VCaP (cell line): ENCODE results near the gene HLX.

Experiments used
- H3K27ac ChIP-seq: fragments of 450-650 bp; 2 replicates; pipeline ENCODE4 v1.5.1; 2017
- CTCF ChIP-seq: fragments of 450-650 bp; conservative IDR thresholded peaks from 2 replicates; pipeline ENCODE4 v1.5.1; 2017; ENCODE audit warnings: mild to moderate bottlenecking, moderate library complexity

Gene HLX, protein sequence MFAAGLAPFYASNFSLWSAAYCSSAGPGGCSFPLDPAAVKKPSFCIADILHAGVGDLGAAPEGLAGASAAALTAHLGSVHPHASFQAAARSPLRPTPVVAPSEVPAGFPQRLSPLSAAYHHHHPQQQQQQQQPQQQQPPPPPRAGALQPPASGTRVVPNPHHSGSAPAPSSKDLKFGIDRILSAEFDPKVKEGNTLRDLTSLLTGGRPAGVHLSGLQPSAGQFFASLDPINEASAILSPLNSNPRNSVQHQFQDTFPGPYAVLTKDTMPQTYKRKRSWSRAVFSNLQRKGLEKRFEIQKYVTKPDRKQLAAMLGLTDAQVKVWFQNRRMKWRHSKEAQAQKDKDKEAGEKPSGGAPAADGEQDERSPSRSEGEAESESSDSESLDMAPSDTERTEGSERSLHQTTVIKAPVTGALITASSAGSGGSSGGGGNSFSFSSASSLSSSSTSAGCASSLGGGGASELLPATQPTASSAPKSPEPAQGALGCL

DNA sequence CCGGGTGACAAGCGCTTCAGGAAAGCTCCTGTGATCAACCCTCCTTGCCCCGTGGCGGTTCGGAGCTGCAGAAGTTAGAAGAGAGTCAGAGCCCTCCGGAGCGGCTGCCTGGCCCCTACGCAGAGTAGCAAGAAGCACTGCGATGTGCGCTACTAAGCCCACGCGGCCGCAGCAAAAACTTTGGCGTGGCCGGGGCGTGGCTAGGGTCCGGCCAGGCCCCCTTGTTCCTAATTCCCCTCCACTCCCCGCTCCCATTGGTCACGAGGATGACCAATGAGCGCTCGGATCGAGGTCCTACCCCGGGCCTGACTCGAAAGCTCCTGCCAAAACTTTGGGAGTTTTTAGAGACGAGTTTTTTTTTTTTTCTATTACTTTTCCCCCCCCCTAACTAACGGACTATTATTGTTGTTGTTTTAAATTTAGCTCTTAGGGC lies at the start of gene HLX:
Gene HLX, plus strand, starts transcription at position 368 of the 433 bp plus-strand sequence. CDS start 415 bp downstream, outside the sequence.
- TF ChIP-seq CTCF: no peak
- peak within 1 kb of the TSS; percentile 66 for H3K27ac ChIP-seq

- no peak overlapping the region for H3K27ac ChIP-seq
- TF ChIP-seq CTCF: no peak
Measured at GRCh38 chr1:220833436-220833835, 45.8 kb upstream of the HLX start.

DNA sequence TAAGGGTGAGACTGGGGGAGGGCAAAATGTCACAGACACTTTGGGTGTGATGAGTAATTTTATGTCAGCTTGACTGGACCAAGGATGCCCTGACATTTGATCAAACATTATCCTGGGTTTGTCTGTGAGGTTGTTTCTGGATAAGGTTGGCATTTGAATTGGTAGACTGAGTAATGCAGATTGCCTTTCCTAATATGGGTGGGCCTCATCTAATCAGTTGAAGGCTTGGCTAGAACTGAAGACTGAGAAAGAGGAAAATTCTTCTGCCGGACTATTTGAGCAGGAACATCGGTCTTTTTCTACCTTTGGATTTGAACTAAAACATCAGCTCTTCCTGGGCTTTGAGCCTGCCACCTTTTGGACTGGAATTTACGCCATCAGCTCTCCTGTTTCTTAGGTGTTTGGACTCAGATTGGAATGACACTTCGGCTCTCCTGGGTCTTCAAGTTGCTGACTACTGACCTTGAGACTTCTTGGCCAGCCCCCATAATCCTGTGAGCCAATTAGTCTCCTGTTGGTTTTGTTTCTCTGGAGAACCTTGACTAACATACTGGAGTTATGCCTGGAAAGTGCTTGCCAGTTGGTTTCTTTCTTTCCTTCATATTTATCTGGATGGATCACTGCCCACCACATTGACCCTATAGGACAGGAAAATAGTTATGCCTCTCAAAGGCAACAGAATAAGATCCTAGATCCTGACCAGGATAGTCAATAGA lies 44.9 kb upstream of the HLX start:
- no peak overlapping the region for H3K27ac ChIP-seq
- TF ChIP-seq CTCF: no peak

DNA sequence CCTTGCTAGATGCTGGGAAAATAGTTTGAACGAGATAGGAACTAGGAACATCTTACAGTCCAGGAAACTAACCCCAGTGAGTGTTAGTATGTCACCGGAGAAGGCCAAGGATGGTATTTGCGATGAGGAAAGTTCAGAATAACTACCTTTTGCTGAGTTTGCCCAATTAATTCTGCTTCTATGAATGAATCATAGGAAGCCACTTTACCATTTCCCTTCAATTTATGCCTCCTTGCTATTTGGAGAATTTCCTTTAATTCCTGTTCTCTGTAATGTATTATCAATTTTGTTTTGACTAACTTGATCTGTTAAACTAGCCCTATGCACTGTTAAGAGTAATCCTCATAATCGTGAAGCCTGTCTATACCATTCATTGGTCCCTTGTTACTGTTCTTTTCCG lies 40.7 kb upstream of the HLX start:
- TF ChIP-seq CTCF: no peak
- no peak overlapping the region for H3K27ac ChIP-seq

DNA sequence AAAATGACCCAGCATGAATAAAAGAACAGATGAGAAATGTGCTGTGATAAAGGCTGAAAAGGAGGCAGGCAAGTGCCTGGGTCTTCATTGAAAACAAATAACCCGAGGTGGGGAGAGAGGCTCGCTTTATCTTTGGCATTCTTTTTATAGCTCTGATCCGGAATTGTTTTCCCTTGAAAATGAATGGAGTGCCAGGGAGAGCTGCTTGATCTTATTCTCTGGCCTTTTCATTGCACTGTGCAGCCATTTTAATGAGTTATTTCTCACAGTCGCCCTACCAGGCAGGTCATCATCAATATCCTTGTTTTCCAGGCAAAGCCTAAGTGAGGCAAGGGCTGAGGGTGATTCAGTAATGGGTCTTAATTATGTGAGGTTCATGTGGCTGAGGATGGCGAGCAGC lies 39.8 kb upstream of the HLX start:
- H3K27ac ChIP-seq: no peak overlapping the region
- TF ChIP-seq CTCF: no peak

DNA sequence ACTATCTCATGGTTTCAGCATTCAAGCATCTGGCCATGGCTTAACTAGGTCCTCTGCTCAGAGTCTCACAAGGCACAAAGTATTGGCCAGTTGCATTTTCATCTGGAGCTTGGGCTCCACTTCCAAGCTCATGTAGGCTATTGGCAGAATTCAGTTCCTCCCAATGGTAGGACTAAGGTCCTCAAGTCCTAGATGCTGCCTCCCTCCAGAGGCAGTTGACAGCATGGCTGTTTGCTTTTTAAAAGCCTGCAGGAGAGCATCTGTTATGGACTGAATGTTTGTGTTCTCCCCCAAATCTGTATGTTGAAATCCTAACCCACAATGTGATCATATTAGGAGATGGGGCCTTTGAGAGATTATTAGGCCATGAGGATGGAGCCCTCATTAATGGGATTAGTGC lies 38.0 kb upstream of the HLX start:
- H3K27ac ChIP-seq: no peak overlapping the region
- TF ChIP-seq CTCF: no peak

GRCh38 chr1:220843481-220844011 lies 35.7 kb upstream of the HLX start:
- no peak overlapping the region for H3K27ac ChIP-seq
- no peak for TF ChIP-seq CTCF
